Stimulated activated naive CD8-positive, alpha-beta T cell treated with anti-CD3 and anti-CD28 coated beads, Interleukin-15, amount 100 ng/mL, for 72 hours (primary cell): ENCODE measurements around the gene SNURF.
"Not testable (repeated sequence)": the region's sequence is repeated elsewhere in the genome, so short reads cannot be mapped to it uniquely, and the experiment has no call there.

Experiments
- ATAC-seq: fragments of 150-1000 bp; cut with Tn5 transposase; 2 replicates; pipeline ENCODE4 v1.10.0; 2021; ENCODE audit warnings: mild to moderate bottlenecking, moderate library complexity
- DNase-seq, 2 donors: peaks; one replicate each; pipeline ENCODE4 v3.0.0; 2021 to 2022
- H3K27ac Mint-ChIP-seq, 2 donors: one replicate each; pipeline ENCODE4 v1.8.0; 2022; ENCODE audit warnings: mild to moderate bottlenecking in 2 of 2, mixed read lengths in 2 of 2, moderate library complexity in 2 of 2
- H3K27me3 Mint-ChIP-seq: one replicate; pipeline ENCODE4 v1.8.0; 2022; ENCODE audit warnings: mixed read lengths
- H3K4me1 Mint-ChIP-seq: one replicate; pipeline ENCODE4 v1.8.0; 2022; ENCODE audit warnings: mild to moderate bottlenecking, mixed read lengths
- H3K4me3 Mint-ChIP-seq, 2 donors: one replicate each; pipeline ENCODE4 v1.8.0; 2022; ENCODE audit warnings: mild to moderate bottlenecking in 2 of 2, mixed read lengths in 2 of 2, moderate library complexity in 1 of 2
- H3K9me3 Mint-ChIP-seq, 2 donors: one replicate each; pipeline ENCODE4 v1.8.0; 2022; ENCODE audit warnings: mixed read lengths in 2 of 2

Gene SNURF

GRCh38 chr15:24955531-24955921 lies 739 bp downstream of the SNURF start:
- Mint-ChIP-seq H3K9me3 (no peaks in the 10 kb centered on the region), H3K4me3 (peak overlapping the region; percentile 87 to 90), H3K27ac (peak overlapping the region; percentile 95 to 96), H3K27me3 (no peaks in the 10 kb centered on the region), H3K4me1 (peaks cover 1% of the 10 kb centered on the region)
- DNase-seq (peak in 1 of 2 donors; percentile 22), ATAC-seq (peak; percentile 6)

GRCh38 chr15:24956111-24956838 lies 1.5 kb downstream of the SNURF start:
- Mint-ChIP-seq H3K9me3 (no peaks in the 10 kb centered on the region), H3K4me3 (peak overlapping the region; percentile 87 to 90), H3K27me3 (no peaks in the 10 kb centered on the region), H3K4me1 (peaks cover 5% of the 10 kb centered on the region), H3K27ac (peak overlapping the region; percentile 95 to 96)
- ATAC-seq, result peak; percentile 82
- DNase-seq, result peak; percentile 59 to 74

- Mint-ChIP-seq H3K27ac (no peak overlapping the region), H3K9me3 (no peaks in the 10 kb centered on the region), H3K27me3 (no peaks in the 10 kb centered on the region), H3K4me1 (peaks cover 5% of the 10 kb centered on the region), H3K4me3 (peak overlapping the region in 1 of 2 donors; percentile 44)
- ATAC-seq (no peak), DNase-seq (no peak)
These were observed 2.9 kb downstream of the SNURF start for GRCh38 chr15:24957691-24958090.

GRCh38 chr15:24961967-24962366 lies 7.2 kb downstream of the SNURF start:
- H3K9me3 Mint-ChIP-seq, result peaks cover 9 to 19% of the 10 kb centered on the region in 2 donors

GRCh38 chr15:24962880-24963279 lies 8.1 kb downstream of the SNURF start:
- DNase-seq, result no peak
- Mint-ChIP-seq H3K27ac (no peak overlapping the region), H3K27me3 (no peaks in the 10 kb centered on the region), H3K4me3 (no peak overlapping the region), H3K9me3 (peaks cover 9 to 19% of the 10 kb centered on the region in 2 donors), H3K4me1 (peaks cover 5% of the 10 kb centered on the region)
- no peak for ATAC-seq

More at GRCh38 chr15:24961967-24962366, 7.2 kb downstream of the SNURF start:
- Mint-ChIP-seq H3K27me3 (no peaks in the 10 kb centered on the region), H3K27ac (no peak overlapping the region), H3K4me3 (no peak overlapping the region), H3K4me1 (peaks cover 5% of the 10 kb centered on the region)
- DNase-seq (no peak), ATAC-seq (no peak)

- H3K4me1 Mint-ChIP-seq, result no peaks in the 10 kb centered on the region
- peak; percentile 49 for ATAC-seq
- no peaks in the 10 kb centered on the region for H3K27me3 Mint-ChIP-seq
- H3K9me3 Mint-ChIP-seq, result peaks cover 9 to 19% of the 10 kb centered on the region in 2 donors
- DNase-seq, result no peak
- H3K4me3 Mint-ChIP-seq, result no peak overlapping the region
- H3K27ac Mint-ChIP-seq, result no peak overlapping the region
These were observed 11.7 kb downstream of the SNURF start for GRCh38 chr15:24966364-24967103.

GRCh38 chr15:24971052-24971451 lies 16.3 kb downstream of the SNURF start:
- DNase-seq (no peak), ATAC-seq (no peak)
- Mint-ChIP-seq H3K27me3 (no peaks in the 10 kb centered on the region), H3K27ac (no peak overlapping the region), H3K4me3 (no peak overlapping the region), H3K4me1 (no peaks in the 10 kb centered on the region), H3K9me3 (peaks cover 25 to 30% of the 10 kb centered on the region in 2 donors)

- no peaks in the 10 kb centered on the region for H3K27me3 Mint-ChIP-seq
- no peak overlapping the region for H3K4me3 Mint-ChIP-seq
- ATAC-seq, result no peak
- peaks cover 26 to 37% of the 10 kb centered on the region in 2 donors for H3K9me3 Mint-ChIP-seq
- no peak overlapping the region for H3K27ac Mint-ChIP-seq
- H3K4me1 Mint-ChIP-seq, result no peaks in the 10 kb centered on the region
- no peak for DNase-seq
These were observed 17.0 kb downstream of the SNURF start for GRCh38 chr15:24971772-24972171.

- peaks cover 27 to 42% of the 10 kb centered on the region in 2 donors for H3K9me3 Mint-ChIP-seq
- not testable (repeated sequence) for H3K27ac Mint-ChIP-seq, DNase-seq, H3K4me3 Mint-ChIP-seq, H3K27me3 Mint-ChIP-seq, H3K4me1 Mint-ChIP-seq, ATAC-seq
These were observed 17.9 kb downstream of the SNURF start for GRCh38 chr15:24972707-24973106.

GRCh38 chr15:24976932-24977331 lies 22.1 kb downstream of the SNURF start:
- Mint-ChIP-seq H3K9me3 (peaks cover 39 to 64% of the 10 kb centered on the region in 2 donors), H3K27ac (peak overlapping the region in 1 of 2 donors; percentile 86), H3K27me3 (no peaks in the 10 kb centered on the region), H3K4me3 (no peak overlapping the region), H3K4me1 (no peaks in the 10 kb centered on the region)
- DNase-seq, result no peak
- no peak for ATAC-seq

GRCh38 chr15:24977686-24978085 lies 22.9 kb downstream of the SNURF start:
- Mint-ChIP-seq H3K9me3 (peaks cover 39 to 69% of the 10 kb centered on the region in 2 donors), H3K27me3 (no peaks in the 10 kb centered on the region), H3K27ac (no peak overlapping the region), H3K4me3 (no peak overlapping the region), H3K4me1 (no peaks in the 10 kb centered on the region)
- DNase-seq, result no peak
- ATAC-seq, result no peak

GRCh38 chr15:24985224-24985623 lies 30.4 kb downstream of the SNURF start:
- Mint-ChIP-seq H3K4me1 (no peaks in the 10 kb centered on the region), H3K9me3 (peaks cover 30 to 51% of the 10 kb centered on the region in 2 donors), H3K27me3 (no peaks in the 10 kb centered on the region), H3K4me3 (no peak overlapping the region), H3K27ac (no peak overlapping the region)
- DNase-seq (no peak), ATAC-seq (no peak)

GRCh38 chr15:24986653-24987052 lies 31.9 kb downstream of the SNURF start:
- no peak for DNase-seq
- no peaks in the 10 kb centered on the region for H3K4me1 Mint-ChIP-seq
- no peak overlapping the region for H3K4me3 Mint-ChIP-seq
- peak overlapping the region in 1 of 2 donors; percentile 31 for H3K27ac Mint-ChIP-seq
- H3K9me3 Mint-ChIP-seq, result peaks cover 27 to 48% of the 10 kb centered on the region in 2 donors
- no peaks in the 10 kb centered on the region for H3K27me3 Mint-ChIP-seq
- ATAC-seq, result no peak
